Peyer's patch (tissue), 4 donors: ENCODE measurements around the gene DAO. TPM values are rescaled to one million over a fixed set of nuclear protein-coding genes. Genes with fewer than 3 reads are reported as not detected.

ENCODE experiments used
- DNase-seq, 3 donors: peaks; one replicate each; pipeline ENCODE4 v3.0.0-alpha.2; 2017 to 2019
- H3K27ac ChIP-seq, 4 donors: fragments of 200-600 bp; sonication (generic); one replicate each; pipeline ENCODE4 v1.5.1; 2016 to 2019
- H3K27me3 ChIP-seq, 2 donors: fragments of 200-600 bp; sonication (generic); one replicate each; pipeline ENCODE4 v1.5.1; 2019
- H3K36me3 ChIP-seq, 3 donors: fragments of 200-600 bp; sonication (generic); one replicate each; pipeline ENCODE4 v1.5.1; 2016 to 2019
- H3K4me1 ChIP-seq, 4 donors: fragments of 200-600 bp; sonication (generic); one replicate each; pipeline ENCODE4 v1.5.1; 2016 to 2019
- H3K4me3 ChIP-seq, 4 donors: fragments of 200-600 bp; sonication (generic); 1 replicate in 3 of 4; 2 replicates in 1 of 4; pipeline ENCODE4 v1.5.1; 2016 to 2019; ENCODE audit warnings: mild to moderate bottlenecking in 1 of 4
- H3K9me3 ChIP-seq, 4 donors: fragments of 200-600 bp; sonication (generic); one replicate each; pipeline ENCODE4 v1.5.1; 2016 to 2019; ENCODE audit warnings: mild to moderate bottlenecking in 1 of 4
- POLR2A ChIP-seq, 2 donors: fragments of 450-650 bp; IDR thresholded peaks; one replicate each; pipeline ENCODE4 v1.5.1; 2017; ENCODE audit warnings: antibody characterized with exemption in 2 of 2, mild to moderate bottlenecking in 2 of 2, moderate library complexity in 2 of 2
- total RNA-seq, 4 donors: library from RNA; depleted of rRNA; stranded (reverse); fragments of >200 nt; gene quantifications; one replicate each; pipeline ENCODE4 v1.1.0, GENCODE V29; 2016
- TF ChIP-seq, protein P1 (sequence below), 6 experiments: fragments of 450-650 bp in 4 of 6; fragments of 200-600 bp in 2 of 6; sonication (generic) in 1 of 6; IDR thresholded peaks; one replicate each; pipeline ENCODE4 v1.5.1; 2017 to 2019; ENCODE audit warnings: antibody characterized with exemption in 6 of 6, mild to moderate bottlenecking in 3 of 6, moderate library complexity in 1 of 6

The DAO gene
- total RNA-seq, 4 donors from 2014 or later = 1.2 TPM; not detected in 3

DNA sequence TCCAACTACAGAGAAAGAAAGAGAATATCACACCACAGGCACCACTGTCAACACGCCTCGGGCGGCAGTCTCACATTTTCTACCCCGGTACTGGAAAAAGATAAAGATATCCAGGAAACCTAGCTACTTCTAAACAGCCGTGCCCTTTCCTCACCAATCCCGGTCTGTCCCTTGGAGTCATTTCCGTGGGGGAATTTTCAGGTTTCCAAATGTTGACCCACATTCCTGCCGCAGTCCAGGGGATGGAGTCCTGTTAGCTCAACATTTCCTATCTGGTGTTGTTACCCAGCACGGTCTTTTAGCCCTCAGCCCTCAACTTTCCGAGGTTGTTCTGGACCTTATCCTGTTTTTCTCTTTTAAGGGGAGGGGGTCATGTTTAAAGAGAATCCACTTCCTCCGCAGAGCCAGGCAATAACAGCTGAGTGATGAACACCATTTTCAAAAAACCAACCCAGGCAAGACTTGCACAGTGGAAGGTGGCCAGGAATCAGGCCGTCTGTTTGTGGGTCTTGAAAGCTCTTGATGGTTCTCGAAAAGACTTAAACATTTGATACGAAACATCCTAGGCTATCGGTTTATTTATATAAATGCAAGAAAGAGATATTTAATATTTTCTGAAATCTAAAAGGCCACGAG lies 27.1 kb upstream of the DAO start:
- Histone ChIP-seq H3K9me3 (no peaks in the 10 kb centered on the region), H3K36me3 (peaks cover 0 to 26% (median 0%) of the 10 kb centered on the region in 3 donors), H3K27me3 (no peaks in the 10 kb centered on the region), H3K4me3 (no peak overlapping the region), H3K4me1 (peaks cover 0 to 23% (median 2%) of the 10 kb centered on the region in 4 donors), H3K27ac (peak overlapping the region; percentile 62 to 94 (median 64))
- no peak for DNase-seq
- no peak for TF ChIP-seq POLR2A (IDR thresholded peaks at IDR 0.05)

- TF ChIP-seq, protein P1, sequence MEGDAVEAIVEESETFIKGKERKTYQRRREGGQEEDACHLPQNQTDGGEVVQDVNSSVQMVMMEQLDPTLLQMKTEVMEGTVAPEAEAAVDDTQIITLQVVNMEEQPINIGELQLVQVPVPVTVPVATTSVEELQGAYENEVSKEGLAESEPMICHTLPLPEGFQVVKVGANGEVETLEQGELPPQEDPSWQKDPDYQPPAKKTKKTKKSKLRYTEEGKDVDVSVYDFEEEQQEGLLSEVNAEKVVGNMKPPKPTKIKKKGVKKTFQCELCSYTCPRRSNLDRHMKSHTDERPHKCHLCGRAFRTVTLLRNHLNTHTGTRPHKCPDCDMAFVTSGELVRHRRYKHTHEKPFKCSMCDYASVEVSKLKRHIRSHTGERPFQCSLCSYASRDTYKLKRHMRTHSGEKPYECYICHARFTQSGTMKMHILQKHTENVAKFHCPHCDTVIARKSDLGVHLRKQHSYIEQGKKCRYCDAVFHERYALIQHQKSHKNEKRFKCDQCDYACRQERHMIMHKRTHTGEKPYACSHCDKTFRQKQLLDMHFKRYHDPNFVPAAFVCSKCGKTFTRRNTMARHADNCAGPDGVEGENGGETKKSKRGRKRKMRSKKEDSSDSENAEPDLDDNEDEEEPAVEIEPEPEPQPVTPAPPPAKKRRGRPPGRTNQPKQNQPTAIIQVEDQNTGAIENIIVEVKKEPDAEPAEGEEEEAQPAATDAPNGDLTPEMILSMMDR (IDR thresholded peaks at IDR 0.05) = no peak
- no peak for TF ChIP-seq POLR2A (IDR thresholded peaks at IDR 0.05)
- DNase-seq = no peak
- H3K4me1 ChIP-seq = peaks cover 0 to 27% (median 3%) of the 10 kb centered on the region in 4 donors
Observed at GRCh38 chr12:108853426-108853825, 26.5 kb upstream of the DAO start.

GRCh38 chr12:108853981-108854446 lies 25.9 kb upstream of the DAO start:
- H3K27me3 ChIP-seq = no peaks in the 10 kb centered on the region
- peaks cover 0 to 15% (median 0%) of the 10 kb centered on the region in 3 donors for H3K36me3 ChIP-seq
- peaks cover 0 to 27% (median 3%) of the 10 kb centered on the region in 4 donors for H3K4me1 ChIP-seq
- H3K9me3 ChIP-seq = no peaks in the 10 kb centered on the region
- DNase-seq = no peak
- no peak overlapping the region for H3K4me3 ChIP-seq
- TF ChIP-seq POLR2A (IDR thresholded peaks at IDR 0.05) = no peak
- TF ChIP-seq, protein P1 (IDR thresholded peaks at IDR 0.05) = peak in 4 of 6 experiments; percentile 16 to 35 (median 22)
- H3K27ac ChIP-seq = peak overlapping the region; percentile 63 to 94 (median 74)

More at GRCh38 chr12:108853426-108853825, 26.5 kb upstream of the DAO start:
- Histone ChIP-seq H3K36me3 (peaks cover 0 to 21% (median 0%) of the 10 kb centered on the region in 3 donors), H3K27ac (peak overlapping the region; percentile 63 to 94 (median 74)), H3K9me3 (no peaks in the 10 kb centered on the region), H3K4me3 (no peak overlapping the region), H3K27me3 (no peaks in the 10 kb centered on the region)

DNA sequence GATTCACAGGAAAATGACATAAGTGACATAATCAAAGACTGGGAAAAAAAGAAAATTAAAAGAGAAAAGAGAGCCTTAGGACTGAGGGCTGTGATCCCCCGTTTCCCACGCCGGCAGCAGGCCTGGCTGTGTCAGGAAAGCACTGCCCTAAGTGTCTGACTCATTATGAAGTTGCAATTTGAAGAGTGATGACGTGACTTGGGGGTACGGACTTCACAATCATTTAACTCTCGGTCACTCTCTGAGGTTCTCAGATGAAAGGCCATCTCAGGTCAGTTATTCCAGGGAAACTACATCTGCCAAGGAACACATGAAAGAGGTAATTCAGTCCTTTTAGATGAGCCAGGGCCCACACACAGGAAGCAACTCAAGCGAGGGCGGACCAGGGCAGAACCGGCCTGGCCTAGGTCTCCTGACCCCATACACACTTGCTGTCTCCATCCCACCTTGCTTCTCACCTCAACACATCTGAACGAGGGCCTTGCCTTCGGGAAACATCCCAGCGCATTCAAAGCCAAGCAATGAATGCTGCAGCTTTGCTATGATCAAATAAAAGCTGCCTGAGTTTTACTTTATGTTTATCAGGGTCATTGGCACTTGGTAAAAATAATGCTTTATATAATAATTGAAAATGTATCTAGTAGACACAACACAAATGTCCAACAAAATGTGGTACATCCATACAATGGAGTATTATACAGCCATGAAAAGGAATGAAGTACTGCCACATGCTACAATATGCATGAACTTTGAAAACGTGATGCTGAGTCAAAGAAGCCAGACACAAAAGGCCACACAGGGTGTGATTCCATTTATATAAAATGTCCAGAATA lies 25.2 kb upstream of the DAO start:
- H3K27me3 ChIP-seq = no peaks in the 10 kb centered on the region
- peak overlapping the region; percentile 63 to 94 (median 74) for H3K27ac ChIP-seq
- H3K4me3 ChIP-seq = no peak overlapping the region
- peaks cover 0 to 23% (median 3%) of the 10 kb centered on the region in 4 donors for H3K4me1 ChIP-seq
- H3K9me3 ChIP-seq = no peaks in the 10 kb centered on the region
- TF ChIP-seq, protein P1 (IDR thresholded peaks at IDR 0.05) = no peak
- no peak for TF ChIP-seq POLR2A (IDR thresholded peaks at IDR 0.05)
- H3K36me3 ChIP-seq = peaks cover 0 to 10% (median 0%) of the 10 kb centered on the region in 3 donors
- no peak for DNase-seq

- Histone ChIP-seq H3K4me3 (peak overlapping the region in 2 of 4 donors; percentile 66 to 93), H3K9me3 (no peaks in the 10 kb centered on the region), H3K36me3 (peaks cover 0 to 10% (median 0%) of the 10 kb centered on the region in 3 donors), H3K4me1 (peaks cover 0 to 23% (median 3%) of the 10 kb centered on the region in 4 donors), H3K27me3 (no peaks in the 10 kb centered on the region), H3K27ac (peak overlapping the region; percentile 77 to 96 (median 88))
- no peak for DNase-seq
- TF ChIP-seq, protein P1 (IDR thresholded peaks at IDR 0.05) = no peak
- no peak for TF ChIP-seq POLR2A (IDR thresholded peaks at IDR 0.05)
Observed at GRCh38 chr12:108855284-108856169, 24.4 kb upstream of the DAO start.
